ENCODE results near the gene DZIP3.

The DZIP3 gene

GRCh38 chr3:108705045-108705444, 115.5 kb downstream of the DZIP3 start:
- H3K4me3 ChIP-seq: no peak overlapping the region
- peaks cover 0 to 12% (median 0%) of the 10 kb centered on the region in 3 donors for H3K9me3 ChIP-seq
- TF ChIP-seq CTCF (IDR thresholded peaks at IDR 0.05): no peak
- H3K36me3 ChIP-seq: no peaks in the 10 kb centered on the region
- H3K27me3 ChIP-seq: no peaks in the 10 kb centered on the region
- no peak overlapping the region for H3K27ac ChIP-seq
- no peak for DNase-seq
- H3K4me1 ChIP-seq: no peaks in the 10 kb centered on the region
- intact Hi-C loops (cut with DNase I; ENCODE audit: low total_unique reads): no loop called here

GRCh38 chr3:108713009-108713516, 123.5 kb downstream of the DZIP3 start:
- intact Hi-C loops (cut with DNase I; ENCODE audit: low total_unique reads): no loop called here
- Histone ChIP-seq H3K36me3 (no peaks in the 10 kb centered on the region), H3K4me1 (no peaks in the 10 kb centered on the region), H3K27ac (no peak overlapping the region), H3K4me3 (no peak overlapping the region), H3K27me3 (no peaks in the 10 kb centered on the region), H3K9me3 (no peaks in the 10 kb centered on the region)
- no peak for DNase-seq
- no peak for TF ChIP-seq CTCF (IDR thresholded peaks at IDR 0.05)

- H3K27me3 ChIP-seq: no peaks in the 10 kb centered on the region
- H3K4me1 ChIP-seq: no peaks in the 10 kb centered on the region
- H3K27ac ChIP-seq: no peak overlapping the region
- H3K9me3 ChIP-seq: no peaks in the 10 kb centered on the region
- DNase-seq: no peak
- H3K4me3 ChIP-seq: no peak overlapping the region
- TF ChIP-seq CTCF (IDR thresholded peaks at IDR 0.05): no peak
- intact Hi-C loops (cut with DNase I; ENCODE audit: low total_unique reads): no loop called here
- no peaks in the 10 kb centered on the region for H3K36me3 ChIP-seq
These were observed 124.3 kb downstream of the DZIP3 start for GRCh38 chr3:108713816-108714215.

- no peaks in the 10 kb centered on the region for H3K9me3 ChIP-seq
- TF ChIP-seq CTCF (IDR thresholded peaks at IDR 0.05): no peak
- H3K27ac ChIP-seq: no peak overlapping the region
- no peaks in the 10 kb centered on the region for H3K27me3 ChIP-seq
- DNase-seq: no peak
- H3K4me1 ChIP-seq: no peaks in the 10 kb centered on the region
- intact Hi-C loops (cut with DNase I; ENCODE audit: low total_unique reads): no loop called here
- H3K4me3 ChIP-seq: no peak overlapping the region
- H3K36me3 ChIP-seq: no peaks in the 10 kb centered on the region
These were observed 128.9 kb downstream of the DZIP3 start for GRCh38 chr3:108718454-108718853.

- no peak overlapping the region for H3K27ac ChIP-seq
- TF ChIP-seq CTCF (IDR thresholded peaks at IDR 0.05): no peak
- no peak overlapping the region for H3K4me3 ChIP-seq
- intact Hi-C loops (cut with DNase I; ENCODE audit: low total_unique reads): no loop called here
- no peaks in the 10 kb centered on the region for H3K27me3 ChIP-seq
- H3K36me3 ChIP-seq: no peaks in the 10 kb centered on the region
- H3K4me1 ChIP-seq: no peaks in the 10 kb centered on the region
- no peaks in the 10 kb centered on the region for H3K9me3 ChIP-seq
- no peak for DNase-seq
These were observed 129.8 kb downstream of the DZIP3 start for GRCh38 chr3:108719178-108719806.

- no peak for DNase-seq
- H3K36me3 ChIP-seq: no peaks in the 10 kb centered on the region
- no peaks in the 10 kb centered on the region for H3K27me3 ChIP-seq
- intact Hi-C loops (cut with DNase I; ENCODE audit: low total_unique reads): no loop called here
- H3K27ac ChIP-seq: no peak overlapping the region
- H3K9me3 ChIP-seq: no peaks in the 10 kb centered on the region
- H3K4me3 ChIP-seq: no peak overlapping the region
- no peak for TF ChIP-seq CTCF (IDR thresholded peaks at IDR 0.05)
- H3K4me1 ChIP-seq: no peaks in the 10 kb centered on the region
These were observed 133.2 kb downstream of the DZIP3 start for GRCh38 chr3:108722724-108723123.

All from tibial artery (tissue), 4 donors.